Renal cortical epithelial cell (primary cell): Measurements from ENCODE around the gene EPB41L1. TPM values are rescaled to one million over a fixed set of nuclear protein-coding genes. Genes with fewer than 3 reads are reported as not detected.

ENCODE experiments used
- DNase-seq: peaks from one replicate; pipeline ENCODE4 v3.0.0-alpha.2; 2011; ENCODE audit warnings: low read depth
- total RNA-seq: library from RNA; depleted of rRNA; stranded (reverse); fragments of >200 nt; gene quantifications from 2 replicates; pipeline ENCODE4 v1.2.3, GENCODE V29; 2014

Gene EPB41L1
- total RNA-seq, 1 donor from 2014 or later: 47.7 TPM

DNA sequence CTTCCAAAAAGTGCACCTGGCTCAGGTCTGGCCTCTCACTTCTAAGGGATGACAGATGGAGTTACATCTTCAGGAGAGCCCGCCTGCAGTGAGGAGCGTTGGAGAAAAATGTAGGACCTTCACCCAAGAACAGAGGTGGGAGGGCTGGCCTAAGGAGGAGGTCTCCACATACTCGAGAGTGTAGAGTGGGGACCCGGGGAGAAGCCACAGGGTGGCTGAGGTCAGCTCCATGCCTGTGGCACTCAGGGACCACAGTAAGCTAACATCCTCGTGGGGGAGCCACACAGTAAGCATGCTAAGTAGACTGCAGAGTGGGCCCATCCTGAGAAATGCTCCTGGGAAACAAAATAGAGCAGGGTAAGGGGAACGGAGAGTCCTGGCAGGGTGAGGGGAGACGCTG lies 105.8 kb downstream of the EPB41L1 start:
- no peak for DNase-seq

DNA sequence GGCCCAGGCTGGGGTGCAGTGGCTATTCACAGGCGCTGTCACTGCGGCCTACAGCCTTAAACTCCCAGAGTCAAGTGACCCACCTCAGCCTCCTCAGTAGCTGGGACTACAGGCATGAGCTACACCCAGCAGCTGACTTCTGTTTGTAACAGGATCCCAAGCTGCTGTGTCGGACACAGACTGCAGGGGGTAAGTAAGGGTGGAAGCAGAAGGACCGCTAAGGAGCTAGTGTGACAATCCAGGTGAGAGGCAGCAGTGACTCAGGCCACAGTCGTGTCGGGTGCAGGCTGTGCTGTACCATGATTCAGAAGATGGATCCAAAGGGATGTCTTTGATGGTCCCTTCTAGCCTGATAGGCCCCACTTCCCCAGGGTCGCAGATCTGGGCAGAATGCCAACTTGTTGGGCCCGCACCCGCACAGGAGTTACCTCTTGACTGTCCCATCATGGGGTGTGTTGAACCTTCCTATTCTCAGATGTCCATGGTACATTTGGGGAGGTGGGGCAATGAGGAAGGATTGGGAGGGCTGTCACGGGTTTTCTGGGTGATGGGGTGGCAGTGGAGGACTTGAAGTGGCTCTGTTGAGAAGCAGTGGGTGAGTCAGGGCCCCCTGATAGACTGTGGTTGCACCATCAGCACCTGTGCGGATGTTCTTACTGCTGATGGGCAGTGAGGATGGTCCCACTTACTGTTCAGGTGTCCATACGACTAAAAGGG lies 107.0 kb downstream of the EPB41L1 start:
- DNase-seq: no peak

GRCh38 chr20:36262440-36262839 lies 107.9 kb downstream of the EPB41L1 start:
- no peak for DNase-seq

DNA sequence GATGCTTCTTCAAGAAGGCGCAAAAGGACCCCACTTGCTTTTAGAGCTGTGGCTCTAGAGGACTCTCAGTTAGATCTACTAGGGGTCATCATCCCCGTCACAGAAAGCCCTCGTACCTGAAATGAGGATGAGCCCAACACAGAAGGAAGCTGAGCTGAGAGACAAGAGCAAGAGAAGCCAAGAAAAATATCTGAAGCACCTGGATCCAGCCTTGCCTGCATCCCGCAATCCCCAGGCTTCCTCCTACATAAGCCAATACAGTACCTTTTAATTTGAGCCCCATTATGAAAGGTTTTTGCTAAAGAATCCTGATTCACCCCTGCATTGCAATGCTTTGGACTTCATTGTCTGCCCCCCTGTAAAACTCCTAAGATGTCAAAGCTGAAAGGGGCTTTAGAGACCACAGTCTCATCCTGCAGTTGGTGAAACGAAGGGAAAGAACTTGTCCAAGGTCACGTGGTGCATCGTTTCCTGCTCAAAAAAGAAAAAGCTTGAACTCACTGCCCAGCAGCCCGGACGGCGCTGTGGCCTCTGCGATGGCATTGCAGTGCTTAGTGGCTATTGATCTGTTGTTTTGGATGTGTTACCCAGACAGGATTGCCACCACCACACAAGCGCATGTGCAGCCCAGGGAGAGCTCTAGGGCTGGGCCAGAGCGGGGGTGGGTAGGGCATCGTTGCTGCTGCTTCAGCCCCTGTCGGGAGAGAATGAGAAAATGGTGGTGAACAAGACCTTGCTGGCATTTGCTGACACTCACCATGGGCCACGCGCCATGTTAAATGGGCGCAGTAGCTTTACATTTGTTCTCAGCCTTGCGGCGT lies 110.1 kb downstream of the EPB41L1 start:
- DNase-seq: no peak

DNA sequence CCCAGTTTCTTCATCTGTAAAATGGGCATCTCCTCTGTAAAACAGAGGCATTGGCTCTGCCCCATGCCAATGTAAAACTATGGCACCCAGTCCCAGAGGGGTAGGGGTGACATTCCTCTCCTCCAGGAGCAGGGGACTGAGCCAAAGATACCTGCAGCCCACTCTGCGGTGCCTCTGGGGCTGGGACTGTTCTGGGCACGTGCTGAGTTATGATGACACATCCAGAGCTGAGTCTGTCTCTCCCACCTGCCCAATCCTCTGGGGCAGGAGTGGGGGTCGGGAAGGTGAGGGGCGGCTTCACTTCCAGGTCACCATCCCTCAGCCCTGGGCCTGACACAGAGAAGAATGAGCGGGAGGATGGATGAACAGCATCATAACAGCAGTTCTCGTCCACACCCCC lies 111.6 kb downstream of the EPB41L1 start:
- DNase-seq: no peak

GRCh38 chr20:36267605-36268381 lies 113.3 kb downstream of the EPB41L1 start:
- no peak for DNase-seq

- no peak for DNase-seq
Measured at GRCh38 chr20:36268440-36269342, 114.2 kb downstream of the EPB41L1 start.

GRCh38 chr20:36269507-36269906 lies 115.0 kb downstream of the EPB41L1 start:
- DNase-seq: no peak

GRCh38 chr20:36270744-36271638 lies 116.5 kb downstream of the EPB41L1 start:
- no peak for DNase-seq

- no peak for DNase-seq
Measured at GRCh38 chr20:36271639-36272546, 117.4 kb downstream of the EPB41L1 start.

GRCh38 chr20:36272547-36273220 lies 118.1 kb downstream of the EPB41L1 start:
- no peak for DNase-seq

GRCh38 chr20:36273414-36274180 lies 119.1 kb downstream of the EPB41L1 start:
- DNase-seq: peak; percentile 2

GRCh38 chr20:36274181-36274841 lies 119.8 kb downstream of the EPB41L1 start:
- DNase-seq: no peak

DNA sequence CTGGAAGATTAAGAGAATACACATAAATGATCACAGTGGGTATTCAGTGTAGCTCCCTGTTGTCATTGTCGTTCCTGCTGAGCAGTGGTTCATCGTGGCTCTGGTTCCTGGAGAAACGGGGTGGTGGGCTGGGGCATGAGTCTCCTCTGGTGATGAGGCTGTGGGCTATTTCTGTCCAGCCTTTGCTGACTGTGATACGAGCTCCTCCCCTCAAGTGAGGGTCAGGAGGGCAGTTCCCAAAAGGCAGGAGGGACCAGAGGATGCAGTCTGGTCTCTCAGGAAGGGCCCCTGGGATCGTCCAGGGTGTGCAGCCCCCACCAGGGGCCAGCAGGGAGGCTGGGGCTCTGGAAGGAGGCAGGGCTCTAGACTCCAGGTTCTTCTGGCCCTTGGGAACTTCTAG lies 120.5 kb downstream of the EPB41L1 start:
- DNase-seq: no peak

- no peak for DNase-seq
Measured at GRCh38 chr20:36275441-36276189, 121.1 kb downstream of the EPB41L1 start.

GRCh38 chr20:36277546-36277945 lies 123.0 kb downstream of the EPB41L1 start:
- no peak for DNase-seq

- no peak for DNase-seq
Measured at GRCh38 chr20:36279362-36279761, 124.8 kb downstream of the EPB41L1 start.
